ENCODE measurements around the gene RSBN1. TPM values are rescaled to one million over a fixed set of nuclear protein-coding genes. Genes with fewer than 3 reads are reported as not detected.
A peak's percentile ranks its signal among the peaks of the same experiment; 100 is the strongest.
"Not testable (repeated sequence)": the region's sequence is repeated elsewhere in the genome, so short reads cannot be mapped to it uniquely, and the experiment has no call there.

The RSBN1 gene
- polyA plus RNA-seq (ENCODE audit: insufficient read length): 12.9 TPM

DNA sequence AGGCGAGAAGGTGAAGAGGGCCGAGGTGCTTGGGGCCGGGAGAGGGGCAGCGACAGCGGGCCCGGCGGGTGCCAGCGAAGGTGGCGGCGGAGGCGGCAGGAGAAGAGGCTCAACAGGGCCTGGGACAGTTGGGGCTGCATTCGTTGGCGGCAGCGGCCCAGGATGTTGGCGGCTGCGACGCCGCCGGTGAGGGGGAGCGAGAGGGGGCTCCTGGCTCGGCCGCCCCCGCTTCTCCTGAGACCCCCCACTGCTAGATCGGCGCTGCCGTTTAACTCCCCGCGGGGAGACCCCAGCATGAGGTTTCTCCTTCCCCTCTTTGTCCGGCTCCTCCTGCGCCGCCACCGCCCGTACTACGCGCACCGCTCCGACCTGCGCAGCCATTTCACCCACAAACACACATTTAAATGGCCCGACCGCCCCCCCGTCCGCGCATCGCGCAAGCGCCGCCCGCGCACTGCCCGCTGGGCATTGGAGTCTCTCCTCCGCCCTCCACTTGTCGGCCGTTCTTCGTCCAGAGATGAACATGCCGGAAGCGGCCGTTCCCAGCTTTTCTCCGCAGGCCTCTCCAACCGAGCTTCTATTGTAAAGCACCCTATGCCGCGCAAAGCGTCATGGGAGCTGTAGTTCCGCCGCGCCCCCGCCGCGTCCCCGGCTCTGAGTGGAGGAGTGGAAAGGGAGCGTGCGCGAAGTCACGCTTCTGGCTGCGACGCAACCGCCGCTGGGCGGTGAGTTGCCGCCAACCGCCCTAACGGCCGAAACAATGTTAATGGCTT is at the start of gene RSBN1:
Gene RSBN1, minus strand, starts transcription at position 589 of the 773 bp plus-strand sequence. Its CDS starts 64 bp downstream, at position 525.
- DNase-seq (ENCODE audit: low read depth): peak; percentile 99

GRCh38 chr1:113861641-113862040 is 49.4 kb upstream of the RSBN1 start:
- DNase-seq (ENCODE audit: low read depth): no peak

DNA sequence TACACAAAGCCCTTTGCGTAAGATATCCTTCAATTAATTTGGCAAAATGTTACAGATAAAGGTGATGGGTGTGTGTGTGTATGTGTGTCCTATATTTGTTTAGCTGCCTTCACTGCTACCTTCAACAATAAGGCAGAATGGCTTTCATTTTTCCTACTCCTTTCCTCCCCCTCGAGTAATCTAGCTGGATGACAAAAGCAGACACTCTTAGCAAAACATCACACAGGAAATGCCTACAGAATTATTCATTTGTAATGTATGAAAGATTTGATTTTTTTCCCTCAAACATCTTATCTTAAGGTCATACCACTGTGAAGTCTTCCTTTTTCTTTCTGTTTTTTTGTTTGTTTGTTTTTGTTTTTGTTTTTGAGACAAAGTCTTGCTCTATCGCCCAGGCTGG is 48.6 kb upstream of the RSBN1 start:
- no peak for DNase-seq (ENCODE audit: low read depth)

- no peak for DNase-seq (ENCODE audit: low read depth)
These were observed 47.4 kb upstream of the RSBN1 start for GRCh38 chr1:113859478-113860175.

DNA sequence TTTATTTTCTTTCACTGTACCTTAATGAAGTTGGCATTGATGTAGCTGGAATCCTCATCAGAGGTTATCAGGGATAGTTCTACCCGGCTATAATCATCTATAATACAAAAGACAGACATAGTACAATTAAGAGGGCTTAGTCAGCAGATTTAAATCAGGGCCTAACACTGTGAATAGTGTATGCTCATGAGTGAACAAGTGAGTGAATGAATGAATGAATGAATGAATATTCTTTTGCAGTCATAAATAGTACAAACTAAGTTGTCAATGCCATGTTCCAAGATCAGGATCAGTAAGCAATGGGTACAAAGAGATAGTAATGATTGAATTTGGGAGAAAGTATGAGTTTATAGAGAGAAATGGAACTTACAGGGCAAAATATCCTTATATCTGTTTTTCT is 46.7 kb upstream of the RSBN1 start:
- DNase-seq (ENCODE audit: low read depth): no peak

DNA sequence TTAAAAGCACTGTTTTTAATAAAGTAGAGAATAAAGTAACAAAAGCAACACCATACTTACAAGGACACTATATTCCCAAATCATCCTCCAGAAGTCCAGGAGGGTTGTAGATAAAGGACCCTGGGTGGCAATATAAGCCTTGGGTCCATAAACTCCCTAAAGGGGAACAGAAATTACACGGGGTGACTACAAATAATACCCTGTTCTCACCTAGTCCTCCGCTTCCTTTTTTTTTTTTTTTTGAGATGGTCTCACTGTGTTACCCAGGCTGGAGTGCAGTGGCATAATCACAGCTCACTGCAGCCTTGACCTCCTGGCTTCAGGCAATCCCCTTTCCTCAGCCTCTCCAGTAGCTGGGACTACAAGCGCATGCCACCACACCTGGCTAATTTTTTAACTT is 46.1 kb upstream of the RSBN1 start:
- DNase-seq (ENCODE audit: low read depth): no peak

- no peak for DNase-seq (ENCODE audit: low read depth)
These were observed 45.5 kb upstream of the RSBN1 start for GRCh38 chr1:113857776-113858175.

DNA sequence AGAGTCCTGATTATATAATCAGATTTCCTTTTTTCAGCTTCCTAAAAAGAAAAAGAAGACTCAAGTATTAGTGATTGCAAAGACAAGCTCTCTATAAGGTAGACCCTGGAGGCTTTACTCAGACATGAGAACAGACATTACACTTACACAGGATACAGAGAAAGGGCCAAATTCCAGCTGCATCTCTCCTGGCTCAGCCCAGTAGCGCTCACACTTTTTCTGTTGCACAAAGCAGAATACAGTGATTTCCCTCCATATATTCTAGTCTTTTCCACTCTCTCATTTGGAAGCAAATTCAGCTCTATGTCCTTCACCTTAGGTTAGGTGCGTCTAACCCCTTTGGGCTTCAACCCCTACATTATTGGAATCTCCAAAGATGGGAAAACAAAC is 44.1 kb upstream of the RSBN1 start:
- DNase-seq (ENCODE audit: low read depth): no peak

DNA sequence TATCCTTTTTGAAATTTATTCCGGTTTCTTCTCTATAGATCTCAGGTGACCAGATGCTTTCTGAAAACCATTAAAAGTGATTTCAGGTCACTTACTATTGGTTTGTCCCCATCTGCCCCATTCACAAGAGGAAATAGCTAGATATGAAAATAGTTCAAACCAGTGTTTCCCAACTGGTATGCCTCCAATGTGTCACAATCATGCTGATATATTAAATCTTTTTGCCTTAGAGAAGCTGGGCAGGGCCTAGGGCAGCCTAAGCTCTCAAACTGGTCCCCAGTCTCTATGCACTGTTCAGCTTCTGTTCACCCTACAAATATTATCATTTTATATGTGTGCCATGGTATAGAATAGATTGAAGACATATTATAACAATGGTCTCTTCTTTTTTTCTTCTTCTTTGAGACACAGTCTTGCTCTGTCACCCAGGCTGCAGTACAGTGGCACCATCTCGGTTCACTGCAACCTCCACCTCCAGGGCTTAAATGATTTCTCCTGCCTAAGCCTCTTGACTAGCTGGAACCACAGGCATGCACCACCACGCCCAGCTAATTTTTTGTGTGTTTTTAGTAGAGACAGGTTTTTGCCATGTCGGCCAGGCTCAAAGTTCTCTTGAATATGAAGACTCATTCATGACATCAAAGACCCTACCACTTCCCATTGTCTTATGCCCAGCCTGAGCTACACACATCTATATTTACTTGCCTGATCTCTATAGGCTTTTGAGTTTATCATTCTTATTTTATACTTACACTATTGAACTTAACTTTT is 43.5 kb upstream of the RSBN1 start:
- DNase-seq (ENCODE audit: low read depth): no peak

GRCh38 chr1:113854234-113854633 is 42.0 kb upstream of the RSBN1 start:
- no peak for DNase-seq (ENCODE audit: low read depth)

GRCh38 chr1:113852694-113853093 is 40.4 kb upstream of the RSBN1 start:
- not testable (repeated sequence) for DNase-seq (ENCODE audit: low read depth)

DNA sequence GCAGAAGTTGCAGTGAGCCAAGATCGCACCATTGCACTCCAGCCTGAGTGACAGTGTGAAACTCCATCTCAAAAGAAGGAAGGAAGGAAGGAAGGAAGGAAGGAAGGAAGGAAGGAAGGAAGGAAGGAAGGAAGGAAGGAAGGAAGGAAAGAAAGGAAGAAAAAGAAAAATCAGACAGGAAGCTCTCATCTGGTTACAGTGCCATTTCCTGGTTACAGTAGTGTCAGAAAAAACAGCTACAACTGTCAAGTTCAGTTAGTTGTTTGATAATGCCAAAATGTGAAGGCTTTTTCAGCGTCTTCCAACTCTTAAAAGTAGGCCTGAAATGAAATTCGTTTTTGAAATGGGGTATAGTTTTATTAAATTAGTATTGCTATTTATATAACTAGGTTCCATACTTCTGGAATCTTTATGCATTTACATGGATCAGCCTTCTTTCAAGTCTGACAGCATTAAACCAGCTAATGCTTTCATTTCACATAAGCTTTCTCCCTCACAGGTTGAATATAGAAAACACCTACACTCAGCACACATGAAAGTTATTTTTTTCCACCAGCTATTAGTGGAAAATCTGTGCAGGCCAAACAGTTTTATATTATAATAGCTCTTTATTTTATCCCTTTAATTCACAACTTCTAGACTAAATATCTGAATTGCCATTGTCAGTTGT is 38.0 kb upstream of the RSBN1 start:
- DNase-seq (ENCODE audit: low read depth): no peak

GRCh38 chr1:113849072-113849471 is 36.8 kb upstream of the RSBN1 start:
- no peak for DNase-seq (ENCODE audit: low read depth)

DNA sequence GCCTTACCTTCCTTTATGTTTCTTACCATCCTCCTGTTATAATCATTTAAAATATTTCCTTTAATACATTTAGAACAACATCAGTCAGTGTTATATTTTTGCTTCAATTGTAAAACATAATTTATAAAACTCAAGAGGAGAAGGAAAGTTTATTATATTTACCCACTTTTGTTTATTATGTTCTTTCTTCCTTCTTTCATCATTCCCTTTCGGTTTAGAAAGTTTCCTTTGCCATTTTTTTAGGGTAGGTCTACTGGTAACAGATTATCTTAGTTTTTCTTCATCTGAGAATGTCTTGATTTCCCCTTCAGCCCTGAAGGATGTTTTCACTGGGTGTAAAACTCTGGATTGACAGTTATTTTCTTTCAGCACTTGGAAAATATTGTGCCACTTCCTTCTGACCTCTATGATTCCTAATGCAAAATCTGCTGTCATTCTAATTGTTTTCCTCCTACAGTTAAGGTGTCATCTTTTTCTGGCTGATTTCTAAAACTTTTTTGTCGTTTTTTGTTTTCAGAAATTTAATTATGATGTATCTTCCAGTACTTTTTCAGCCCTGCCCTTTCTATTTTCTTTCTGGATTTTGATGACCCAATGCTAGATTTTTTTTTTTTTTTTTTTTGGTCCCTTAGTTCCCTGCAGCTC is 34.2 kb upstream of the RSBN1 start:
- no peak for DNase-seq (ENCODE audit: low read depth)

GRCh38 chr1:113836534-113836933 is 24.3 kb upstream of the RSBN1 start:
- DNase-seq (ENCODE audit: low read depth): no peak

- DNase-seq (ENCODE audit: low read depth): no peak
These were observed 23.5 kb upstream of the RSBN1 start for GRCh38 chr1:113835686-113836290.

GRCh38 chr1:113834716-113835115 is 22.4 kb upstream of the RSBN1 start:
- DNase-seq (ENCODE audit: low read depth): no peak

- no peak for DNase-seq (ENCODE audit: low read depth)
These were observed 17.8 kb upstream of the RSBN1 start for GRCh38 chr1:113830039-113830438.

DNA sequence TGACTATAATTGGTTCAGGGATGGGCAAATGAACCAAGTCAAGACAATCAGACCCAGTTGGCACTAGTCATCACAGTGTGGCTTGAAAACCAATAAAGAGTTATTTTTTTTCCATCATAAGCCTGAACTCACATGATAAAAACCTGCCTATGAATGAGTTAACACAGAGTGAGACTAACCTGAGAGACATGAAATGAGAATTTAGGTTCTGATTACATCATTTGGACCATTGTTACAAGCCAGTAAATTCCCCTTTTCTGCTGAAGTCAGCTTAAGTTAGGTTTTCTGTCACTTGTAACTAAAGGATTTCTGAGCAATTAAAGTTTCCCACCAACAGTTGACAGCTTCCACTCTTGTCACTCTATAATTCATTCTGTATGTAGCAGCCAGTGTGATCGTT is 9.6 kb upstream of the RSBN1 start:
- no peak for DNase-seq (ENCODE audit: low read depth)

- DNase-seq (ENCODE audit: low read depth): no peak
These were observed 6.3 kb upstream of the RSBN1 start for GRCh38 chr1:113818578-113818977.

- DNase-seq (ENCODE audit: low read depth): no peak
These were observed 942 bp upstream of the RSBN1 start for GRCh38 chr1:113813218-113813617.

Data from forelimb muscle (tissue), 1 donor.